H9 (cell line): ENCODE measurements around the gene LPAR1. TPM values are rescaled to one million over a fixed set of nuclear protein-coding genes. Genes with fewer than 3 reads are reported as not detected.

ENCODE experiments used
- DNase-seq: peaks from one replicate; pipeline ENCODE4 v3.0.0-alpha.2; 2017
- H2AFZ ChIP-seq: one replicate; pipeline ENCODE4 v1.6.1; 2013; ENCODE audit warnings: mild to moderate bottlenecking, low read length, control low read depth, moderate library complexity
- H2AK5ac ChIP-seq: 2 replicates; pipeline ENCODE4 v1.6.1; 2013; ENCODE audit warnings: low read length, control low read depth, mixed read lengths; ENCODE audit not compliant: insufficient read length
- H2BK120ac ChIP-seq: one replicate; pipeline ENCODE4 v1.6.1; 2013; ENCODE audit warnings: low read depth, mild to moderate bottlenecking, low read length, control low read depth, inconsistent platforms; ENCODE audit not compliant: poor library complexity, severe bottlenecking
- H2BK12ac ChIP-seq: 2 replicates; pipeline ENCODE4 v1.6.1; 2013; ENCODE audit warnings: low read length, control low read depth, mixed read lengths, low read depth; ENCODE audit not compliant: insufficient read length
- H2BK15ac ChIP-seq: 2 replicates; pipeline ENCODE4 v1.6.1; 2013; ENCODE audit warnings: low read depth, low read length, control low read depth
- H2BK20ac ChIP-seq: one replicate; pipeline ENCODE4 v1.6.1; 2013; ENCODE audit warnings: low read depth, mild to moderate bottlenecking, low read length, control low read depth, inconsistent platforms; ENCODE audit not compliant: poor library complexity, severe bottlenecking
- H2BK5ac ChIP-seq: 2 replicates; pipeline ENCODE4 v1.6.1; 2013; ENCODE audit warnings: low read length, control low read depth, mixed read lengths; ENCODE audit not compliant: insufficient read length
- H3K14ac ChIP-seq: 2 replicates; pipeline ENCODE4 v1.6.1; 2013; ENCODE audit warnings: low read length, control low read depth; ENCODE audit not compliant: insufficient read depth
- H3K18ac ChIP-seq: 2 replicates; pipeline ENCODE4 v1.6.1; 2013; ENCODE audit warnings: low read depth, mild to moderate bottlenecking, mixed read lengths, low read length, control low read depth; ENCODE audit not compliant: insufficient read length
- H3K23ac ChIP-seq: 2 replicates; pipeline ENCODE4 v1.6.1; 2013; ENCODE audit warnings: low read length, control low read depth, mixed read lengths, low read depth; ENCODE audit not compliant: insufficient read length
- H3K23me2 ChIP-seq: 2 replicates; pipeline ENCODE4 v1.6.1; 2013; ENCODE audit warnings: low read depth, mild to moderate bottlenecking, mixed read lengths, low read length, control low read depth; ENCODE audit not compliant: insufficient read length, poor library complexity, severe bottlenecking
- H3K27ac ChIP-seq: 2 replicates; pipeline ENCODE4 v1.5.1; 2013; ENCODE audit warnings: low read length, control low read depth, mixed read lengths, low read depth; ENCODE audit not compliant: insufficient read length
- H3K27me3 ChIP-seq: 2 replicates; pipeline ENCODE4 v1.6.1; 2013; ENCODE audit warnings: low read length, control low read depth, inconsistent platforms; ENCODE audit not compliant: insufficient read depth
- H3K4ac ChIP-seq: 2 replicates; pipeline ENCODE4 v1.6.1; 2013; ENCODE audit warnings: low read depth, mild to moderate bottlenecking, control low read depth, inconsistent platforms, low read length, moderate library complexity
- H3K4me1 ChIP-seq: 2 replicates; pipeline ENCODE4 v1.6.1; 2013; ENCODE audit warnings: low read length, control low read depth, inconsistent platforms; ENCODE audit not compliant: insufficient read depth
- H3K4me2 ChIP-seq: 2 replicates; pipeline ENCODE4 v1.6.1; 2013; ENCODE audit warnings: low read length, control low read depth, mixed read lengths; ENCODE audit not compliant: insufficient read length, insufficient read depth
- H3K56ac ChIP-seq: 2 replicates; pipeline ENCODE4 v1.6.1; 2013; ENCODE audit warnings: low read depth, mild to moderate bottlenecking, mixed read lengths, low read length, control low read depth; ENCODE audit not compliant: insufficient read length
- H3K79me1 ChIP-seq: 2 replicates; pipeline ENCODE4 v1.6.1; 2013; ENCODE audit warnings: low read depth, mild to moderate bottlenecking, moderate library complexity, low read length, control low read depth, inconsistent platforms; ENCODE audit not compliant: insufficient read depth, poor library complexity, severe bottlenecking
- H3K79me2 ChIP-seq: 2 replicates; pipeline ENCODE4 v1.6.1; 2013; ENCODE audit warnings: low read length, control low read depth, inconsistent platforms; ENCODE audit not compliant: insufficient read depth
- H3K9ac ChIP-seq: 2 replicates; pipeline ENCODE4 v1.6.1; 2013; ENCODE audit warnings: low read length, control low read depth, mixed read lengths; ENCODE audit not compliant: insufficient read length; ENCODE audit errors: extremely low read depth
- H3K9me3 ChIP-seq: one replicate; pipeline ENCODE4 v1.6.1; 2013; ENCODE audit warnings: low read depth, low read length, inconsistent platforms; ENCODE audit not compliant: control insufficient read depth
- H3T11ph ChIP-seq: one replicate; pipeline ENCODE4 v1.6.1; 2013; ENCODE audit warnings: mild to moderate bottlenecking, low read length, control low read depth, inconsistent platforms
- H4K20me1 ChIP-seq: one replicate; pipeline ENCODE4 v1.6.1; 2013; ENCODE audit not compliant: control insufficient read depth, insufficient read length, insufficient read depth
- H4K5ac ChIP-seq: 2 replicates; pipeline ENCODE4 v1.6.1; 2013; ENCODE audit warnings: low read depth, mild to moderate bottlenecking, mixed read lengths, low read length, control low read depth; ENCODE audit not compliant: insufficient read length
- H4K8ac ChIP-seq: replicated peaks from 2 replicates; pipeline ENCODE4 v1.6.1; 2013; ENCODE audit warnings: low read length, control low read depth, mixed read lengths, low read depth; ENCODE audit not compliant: insufficient read length
- H4K91ac ChIP-seq: 2 replicates; pipeline ENCODE4 v1.6.1; 2013; ENCODE audit warnings: low read depth, mild to moderate bottlenecking, moderate library complexity, mixed read lengths, low read length, control low read depth; ENCODE audit not compliant: insufficient read length
- H3K27ac Mint-ChIP-seq, 3 experiments: 2 replicates in 2 of 3; 3 replicates in 1 of 3; pipeline ENCODE4 v1.8.0; 2020 to 2021; ENCODE audit warnings: mixed read lengths in 3 of 3, mild to moderate bottlenecking in 1 of 3, moderate library complexity in 1 of 3
- H3K27me3 Mint-ChIP-seq: 2 replicates; pipeline ENCODE4 v1.8.0; 2021; ENCODE audit warnings: low read depth, mild to moderate bottlenecking, moderate library complexity, mixed read lengths
- H3K36me3 Mint-ChIP-seq, 3 experiments: 2 replicates in 2 of 3; 3 replicates in 1 of 3; pipeline ENCODE4 v1.8.0; 2020 to 2021; ENCODE audit warnings: low read depth in 3 of 3, mixed read lengths in 3 of 3; ENCODE audit not compliant: insufficient read depth in 1 of 3
- H3K4me1 Mint-ChIP-seq, 2 experiments: 2 replicates each; pipeline ENCODE4 v1.8.0; 2020; ENCODE audit warnings: mixed read lengths in 2 of 2
- H3K4me3 Mint-ChIP-seq, 2 experiments: 2 replicates in 1 of 2; 3 replicates in 1 of 2; pipeline ENCODE4 v1.8.0; 2020 to 2021; ENCODE audit warnings: mild to moderate bottlenecking in 2 of 2, mixed read lengths in 2 of 2, moderate library complexity in 1 of 2
- H3K9me3 Mint-ChIP-seq, 2 experiments: 2 replicates in 1 of 2; 3 replicates in 1 of 2; pipeline ENCODE4 v1.8.0; 2020; ENCODE audit warnings: mild to moderate bottlenecking in 2 of 2, mixed read lengths in 2 of 2, moderate library complexity in 1 of 2
- CTCF ChIP-seq: fragments of 200-600 bp; sonication (generic); conservative IDR thresholded peaks from 3 replicates; pipeline ENCODE4 v1.8.0; 2021; ENCODE audit warnings: antibody characterized with exemption, mild to moderate bottlenecking
- WGBS: extraction: QIAGEN DNeasy Blood & Tissue Kit; methylation state at CpG from one replicate; pipeline ENCODE4 v1.1.7; 2013; ENCODE audit warnings: missing lambda C conversion rate, low lambda C conversion rate, mixed read lengths; ENCODE audit not compliant: insufficient read length; ENCODE audit errors: extremely low coverage; 5-methylcytosine and 5-hydroxymethylcytosine counted together
- total RNA-seq: library from RNA; stranded (reverse); gene quantifications from 2 replicates; pipeline ENCODE4 v1.2.1, GENCODE V29; 2021

The LPAR1 gene
- total RNA-seq, 1 experiment from 2014 or later: 1.3 TPM

- no peak overlapping the region for H3K4me2 ChIP-seq
- Mint-ChIP-seq H3K9me3 (no peaks in the 10 kb centered on the region), H3K4me1 (no peaks in the 10 kb centered on the region), H3K27ac (peak overlapping the region in 1 of 3 experiments; percentile 69; a peak in 1 of 7 replicates), H3K27me3 (no peaks in the 10 kb centered on the region; the same call in 1 of the 2 replicates), H3K4me3 (no peak overlapping the region), H3K36me3 (no peaks in the 10 kb centered on the region)
- H4K91ac ChIP-seq: no peak overlapping the region
- no peaks in the 10 kb centered on the region for H3K27me3 ChIP-seq
- H3K4ac ChIP-seq: no peak overlapping the region
- no peak overlapping the region for H3T11ph ChIP-seq
- H3K23me2 ChIP-seq: no peaks in the 10 kb centered on the region
- no peak for TF ChIP-seq CTCF
- no peaks in the 10 kb centered on the region for H3K4me1 ChIP-seq
- no peak for DNase-seq
- H4K8ac ChIP-seq: no peak overlapping the region
- H3K79me2 ChIP-seq: no peaks in the 10 kb centered on the region
- no peak overlapping the region for H2BK12ac ChIP-seq
- H2BK120ac ChIP-seq: no peak overlapping the region
- no peak overlapping the region for H3K56ac ChIP-seq
- no peaks in the 10 kb centered on the region for H3K9me3 ChIP-seq
- no peak overlapping the region for H4K5ac ChIP-seq
- no peak overlapping the region for H2BK20ac ChIP-seq
- H3K14ac ChIP-seq: no peak overlapping the region
- H3K79me1 ChIP-seq: no peaks in the 10 kb centered on the region
- H3K18ac ChIP-seq: no peak overlapping the region
- H3K27ac ChIP-seq: no peak overlapping the region
- H2BK15ac ChIP-seq: no peak overlapping the region
- H2AK5ac ChIP-seq: no peak overlapping the region
- WGBS: no CpG with 5 or more reads among the region's 2 CpGs
- no peak overlapping the region for H3K9ac ChIP-seq
- no peaks in the 10 kb centered on the region for H4K20me1 ChIP-seq
- H3K23ac ChIP-seq: no peak overlapping the region
- no peak overlapping the region for H2BK5ac ChIP-seq
- no peak overlapping the region for H2AFZ ChIP-seq
Measured at GRCh38 chr9:111066468-111066867, 28.2 kb upstream of the LPAR1 start.
